HG02938 (cell line): ENCODE results near the gene PLCB3.

ENCODE experiments used
- ATAC-seq: cut with Tn5 transposase; IDR thresholded peaks from one replicate; pipeline ENCODE4 v1.9.1; 2021; ENCODE audit warnings: mild to moderate bottlenecking, moderate library complexity; ENCODE audit not compliant: unreplicated experiment

Gene PLCB3

DNA sequence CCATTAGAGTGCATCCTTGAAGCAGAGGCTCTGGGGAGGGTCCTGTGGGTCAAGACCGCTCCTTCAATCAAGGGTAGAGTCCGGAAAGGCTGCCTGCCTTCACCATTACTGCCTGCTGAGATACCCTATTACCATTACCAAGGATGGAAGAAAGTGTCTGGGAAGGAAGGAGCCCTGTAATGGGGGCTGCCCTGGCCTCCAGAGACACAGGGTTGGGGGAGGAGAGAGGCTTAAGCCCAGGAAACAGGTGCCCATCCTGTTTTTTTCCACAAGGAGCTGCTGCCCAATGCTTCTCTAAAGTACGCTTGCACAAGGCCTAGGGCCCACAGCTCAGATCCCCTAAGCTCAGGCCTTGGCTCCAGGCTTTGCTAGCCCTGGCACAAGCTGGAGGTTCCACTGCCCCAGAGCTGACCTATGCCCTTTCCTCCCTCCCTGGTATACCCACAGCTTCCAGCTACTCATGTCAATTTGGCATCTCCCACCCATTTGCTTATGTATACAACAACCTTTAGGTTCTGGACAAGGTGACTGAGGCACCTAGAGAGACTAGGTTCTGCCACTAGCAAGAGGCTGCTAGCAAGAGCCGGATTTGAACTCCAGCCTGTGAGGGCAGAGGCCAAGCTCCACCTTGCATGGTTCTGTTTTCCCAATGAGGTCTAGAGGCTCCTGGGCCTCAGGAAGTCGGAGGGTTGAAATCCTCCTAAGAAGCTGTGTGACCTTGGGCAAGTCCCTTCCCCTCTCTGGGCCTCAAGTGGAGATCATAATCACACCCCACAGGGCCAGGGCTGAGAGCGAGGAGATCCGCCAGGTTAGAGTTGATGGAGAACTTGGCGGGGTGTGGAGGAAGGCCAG lies 1.5 kb upstream of the PLCB3 start:
- ATAC-seq = no peak

GRCh38 chr11:64250415-64251015 lies 815 bp upstream of the PLCB3 start:
- ATAC-seq = no peak

DNA sequence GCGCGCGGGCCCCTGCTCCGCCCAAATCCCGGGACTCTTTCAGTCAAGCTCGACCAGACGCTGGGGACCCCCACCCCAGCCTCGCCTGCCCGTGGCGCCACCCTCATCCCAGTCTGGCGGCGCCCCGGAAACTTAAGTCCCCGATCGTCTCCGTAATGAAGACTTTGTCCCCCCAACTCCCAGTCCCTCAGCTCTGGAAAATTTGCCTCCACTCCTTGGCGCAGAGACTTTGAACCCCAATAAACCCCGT lies 348 bp downstream of the PLCB3 start:
- no peak for ATAC-seq

DNA sequence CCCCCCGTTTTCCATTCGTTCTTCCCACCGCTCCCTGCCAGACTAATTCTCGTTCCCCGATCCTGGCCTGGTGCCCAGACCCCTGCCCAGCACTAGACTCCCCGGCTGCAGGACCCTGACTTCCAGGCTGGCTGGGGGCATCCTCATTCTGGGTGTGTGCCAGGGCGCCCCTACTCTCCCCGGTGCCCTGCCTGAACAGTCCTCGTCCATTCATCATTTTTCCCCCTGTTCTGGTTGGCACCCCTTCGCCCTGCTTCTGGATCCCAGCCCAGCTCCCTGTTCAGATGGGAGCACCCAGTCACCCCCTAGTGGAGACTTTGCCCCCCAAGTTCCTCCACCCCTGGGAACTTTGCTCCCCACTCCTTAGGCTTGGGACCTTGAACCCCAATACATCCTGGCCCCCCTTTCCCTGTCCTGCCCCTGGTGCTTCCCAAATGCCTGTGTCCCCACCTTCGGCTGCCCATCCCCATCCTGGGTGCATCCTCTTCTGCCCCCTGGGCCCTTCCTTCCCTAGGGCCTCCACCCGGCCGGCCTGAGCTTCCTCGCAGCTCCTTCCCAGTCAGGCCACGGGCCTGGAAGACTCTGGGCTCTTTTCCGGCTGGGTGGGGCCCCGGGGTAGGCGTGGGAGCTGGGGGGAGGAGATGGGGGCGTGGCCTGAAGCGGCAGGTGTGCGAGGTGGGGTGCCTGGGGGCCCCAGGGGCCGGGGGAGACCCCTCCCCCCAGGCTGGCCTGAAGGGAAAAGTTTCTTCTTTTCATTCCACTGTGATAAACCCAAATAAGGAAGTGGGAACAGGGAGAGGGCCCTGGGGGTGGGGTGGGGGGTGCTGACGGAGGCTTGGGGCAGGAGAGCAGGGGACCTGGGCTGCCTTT lies 908 bp downstream of the PLCB3 start:
- no peak for ATAC-seq

GRCh38 chr11:64253043-64253442 lies 1.7 kb downstream of the PLCB3 start:
- ATAC-seq = no peak

DNA sequence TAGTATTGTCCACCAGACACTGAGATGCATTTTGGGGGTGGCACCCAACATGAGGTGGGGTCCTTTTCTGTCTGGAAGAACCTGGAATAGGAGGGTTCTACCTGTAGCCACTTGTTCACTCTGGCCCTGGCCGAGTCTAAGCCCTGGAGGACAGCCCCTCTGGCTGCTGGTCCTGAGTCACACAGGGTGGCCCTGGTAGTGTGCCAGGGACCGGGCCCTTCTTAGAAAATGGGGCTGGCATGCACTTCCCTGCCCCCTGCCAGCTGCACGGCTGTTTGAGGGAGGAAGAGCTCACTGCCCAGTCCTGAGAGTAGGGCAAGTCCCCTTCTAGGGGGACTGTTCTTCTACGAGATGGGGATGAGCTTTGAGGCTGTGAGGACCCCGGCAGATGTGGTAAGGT lies 2.2 kb downstream of the PLCB3 start:
- no peak for ATAC-seq

GRCh38 chr11:64254326-64254725 lies 3.0 kb downstream of the PLCB3 start:
- ATAC-seq = no peak

GRCh38 chr11:64255135-64256128 lies 4.1 kb downstream of the PLCB3 start:
- no peak for ATAC-seq

- no peak for ATAC-seq
Observed at GRCh38 chr11:64256300-64256699, 5.0 kb downstream of the PLCB3 start.

- no peak for ATAC-seq
Observed at GRCh38 chr11:64258356-64258755, 7.0 kb downstream of the PLCB3 start.

GRCh38 chr11:64258946-64259532 lies 7.7 kb downstream of the PLCB3 start:
- no peak for ATAC-seq

- no peak for ATAC-seq
Observed at GRCh38 chr11:64259533-64260067, 8.3 kb downstream of the PLCB3 start.

GRCh38 chr11:64260147-64260708 lies 8.9 kb downstream of the PLCB3 start:
- no peak for ATAC-seq

GRCh38 chr11:64261556-64262080 lies 10.3 kb downstream of the PLCB3 start:
- ATAC-seq = no peak

DNA sequence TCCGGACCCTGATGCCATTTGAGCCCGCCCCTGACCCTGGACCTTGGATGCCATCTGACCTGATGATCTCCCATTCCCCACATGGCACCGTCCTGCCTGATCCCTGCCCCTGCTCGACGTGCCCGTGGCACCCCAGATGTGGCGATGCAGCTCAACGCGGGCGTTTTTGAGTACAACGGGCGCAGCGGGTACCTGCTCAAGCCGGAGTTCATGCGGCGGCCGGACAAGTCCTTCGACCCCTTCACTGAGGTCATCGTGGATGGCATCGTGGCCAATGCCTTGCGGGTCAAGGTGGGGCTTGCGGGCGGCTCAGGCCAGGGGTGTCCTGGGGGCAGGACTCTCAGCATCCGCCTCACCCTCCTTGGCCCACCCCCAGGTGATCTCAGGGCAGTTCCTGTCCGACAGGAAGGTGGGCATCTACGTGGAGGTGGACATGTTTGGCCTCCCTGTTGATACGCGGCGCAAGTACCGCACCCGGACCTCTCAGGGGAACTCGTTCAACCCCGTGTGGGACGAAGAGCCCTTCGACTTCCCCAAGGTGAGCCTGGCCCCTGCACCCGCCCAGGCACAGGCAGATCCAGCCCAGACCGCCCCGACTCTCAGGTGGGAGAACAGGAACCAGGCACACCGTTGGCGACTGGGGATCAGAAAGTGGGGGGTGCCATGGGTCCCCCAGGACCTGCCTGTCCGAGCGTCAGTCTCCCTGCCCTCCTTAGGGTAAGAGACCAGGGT lies 11.1 kb downstream of the PLCB3 start:
- no peak for ATAC-seq

- ATAC-seq = no peak
Observed at GRCh38 chr11:64263021-64263946, 12.0 kb downstream of the PLCB3 start.

DNA sequence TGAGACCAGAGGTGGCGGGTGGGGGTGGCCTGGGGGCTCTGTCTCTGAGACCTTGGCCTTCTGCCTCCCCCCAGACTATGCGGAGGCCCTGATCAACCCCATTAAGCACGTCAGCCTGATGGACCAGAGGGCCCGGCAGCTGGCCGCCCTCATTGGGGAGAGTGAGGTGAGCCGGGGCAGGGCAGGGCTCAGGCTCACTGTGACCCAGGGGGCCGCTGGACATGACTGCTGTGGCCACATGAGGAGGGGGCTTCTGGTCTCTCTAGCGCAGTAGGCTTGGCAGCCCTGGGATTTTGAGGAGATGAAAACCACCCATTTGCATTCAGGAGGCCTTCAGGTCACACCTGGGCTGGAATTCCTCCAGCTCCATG lies 12.6 kb downstream of the PLCB3 start:
- no peak for ATAC-seq

DNA sequence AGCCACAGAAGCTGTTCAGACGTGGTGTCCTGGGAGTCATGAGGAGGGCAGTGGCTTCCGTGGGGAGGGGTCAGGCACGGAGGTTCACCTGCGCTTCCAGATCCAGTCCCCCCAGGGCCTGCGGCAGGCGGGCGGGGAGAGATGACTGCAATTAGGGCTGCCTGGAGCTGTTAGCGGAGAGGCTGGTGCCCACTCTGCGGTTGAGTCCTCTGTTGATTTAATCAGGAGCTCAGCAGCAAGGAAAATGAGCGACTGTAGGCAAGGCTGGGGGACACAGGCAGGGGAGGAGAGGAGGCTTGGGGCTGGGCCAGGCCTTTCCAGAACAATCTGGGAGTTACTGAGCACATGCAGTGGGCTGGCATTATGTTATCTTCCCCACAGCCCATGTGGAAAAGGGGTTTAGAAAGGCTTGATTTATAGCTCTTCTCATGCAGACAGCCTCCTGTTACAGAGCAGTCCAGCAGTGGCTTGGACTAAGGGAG lies 13.1 kb downstream of the PLCB3 start:
- no peak for ATAC-seq
